ENCODE measurements around the gene ARAP1. TPM values are rescaled to one million over a fixed set of nuclear protein-coding genes. Genes with fewer than 3 reads are reported as not detected.

The ARAP1 gene
- total RNA-seq, 2 donors from 2014 or later, result 74.4 to 88.3 TPM

DNA sequence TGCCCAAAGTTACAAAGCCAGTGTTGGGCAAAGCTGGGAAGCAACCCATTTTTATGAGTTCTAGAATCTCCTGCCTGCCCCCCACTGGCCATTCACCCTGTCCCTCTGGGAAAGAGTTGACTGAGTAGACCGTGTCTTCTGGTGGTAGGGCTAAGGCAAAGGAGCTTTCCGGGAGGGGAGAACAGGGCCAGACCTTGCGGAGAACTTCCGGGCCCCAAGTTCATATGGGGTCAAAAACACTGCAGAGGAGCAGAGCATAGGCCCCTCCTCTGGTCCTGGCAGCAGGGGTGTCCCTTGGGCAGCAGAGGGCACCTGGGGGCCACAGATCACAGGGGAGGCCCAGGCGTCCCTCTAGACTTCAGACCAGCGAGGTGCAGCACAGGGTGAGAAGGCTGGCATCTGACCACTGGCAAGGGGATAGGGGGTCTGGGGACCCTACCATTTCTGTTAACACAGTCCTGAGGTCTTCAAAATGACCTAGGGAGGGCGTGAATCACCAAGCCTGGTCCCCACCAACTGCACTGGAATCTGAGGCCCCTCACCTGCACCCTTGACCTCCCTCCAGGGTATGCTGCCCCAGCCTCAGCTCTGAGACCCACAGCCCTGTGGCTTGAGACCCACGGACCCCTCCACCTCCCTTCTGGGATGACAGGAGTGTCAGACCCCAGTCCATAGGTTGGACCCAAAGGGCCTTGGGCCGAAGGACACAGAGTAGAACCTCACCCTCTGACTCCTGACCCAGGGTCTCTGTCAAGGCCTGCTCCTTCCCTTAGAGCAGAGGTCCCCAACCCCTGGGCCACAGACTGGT, 1.3 kb upstream of the ARAP1 start:
- H3K27ac Mint-ChIP-seq, result no peak overlapping the region
- H3K4me3 ChIP-seq (ENCODE audit: low read length), result no peak overlapping the region
- no peaks in the 10 kb centered on the region for H3K9me3 ChIP-seq (ENCODE audit: control insufficient read depth, low read length)
- TF ChIP-seq, protein P1, sequence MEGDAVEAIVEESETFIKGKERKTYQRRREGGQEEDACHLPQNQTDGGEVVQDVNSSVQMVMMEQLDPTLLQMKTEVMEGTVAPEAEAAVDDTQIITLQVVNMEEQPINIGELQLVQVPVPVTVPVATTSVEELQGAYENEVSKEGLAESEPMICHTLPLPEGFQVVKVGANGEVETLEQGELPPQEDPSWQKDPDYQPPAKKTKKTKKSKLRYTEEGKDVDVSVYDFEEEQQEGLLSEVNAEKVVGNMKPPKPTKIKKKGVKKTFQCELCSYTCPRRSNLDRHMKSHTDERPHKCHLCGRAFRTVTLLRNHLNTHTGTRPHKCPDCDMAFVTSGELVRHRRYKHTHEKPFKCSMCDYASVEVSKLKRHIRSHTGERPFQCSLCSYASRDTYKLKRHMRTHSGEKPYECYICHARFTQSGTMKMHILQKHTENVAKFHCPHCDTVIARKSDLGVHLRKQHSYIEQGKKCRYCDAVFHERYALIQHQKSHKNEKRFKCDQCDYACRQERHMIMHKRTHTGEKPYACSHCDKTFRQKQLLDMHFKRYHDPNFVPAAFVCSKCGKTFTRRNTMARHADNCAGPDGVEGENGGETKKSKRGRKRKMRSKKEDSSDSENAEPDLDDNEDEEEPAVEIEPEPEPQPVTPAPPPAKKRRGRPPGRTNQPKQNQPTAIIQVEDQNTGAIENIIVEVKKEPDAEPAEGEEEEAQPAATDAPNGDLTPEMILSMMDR (conservative IDR thresholded peaks at IDR 0.05), result no peak
- H3K4me3 Mint-ChIP-seq, result peak overlapping the region; percentile 83
- H3K36me3 ChIP-seq (ENCODE audit: control insufficient read depth, insufficient read depth, low read length), result no peaks in the 10 kb centered on the region
- peaks cover 23% of the 10 kb centered on the region for H3K36me3 Mint-ChIP-seq (ENCODE audit: low read depth)
- peaks cover 6% of the 10 kb centered on the region for H3K4me1 ChIP-seq (ENCODE audit: control insufficient read depth, insufficient read depth, low read length)
- WGBS, 2 experiments (ENCODE audit: insufficient coverage in 1 of 2, insufficient read length in 1 of 2), result 85 to 88% methylated on average over 4 to 9 of the region's 9 CpGs
- peaks cover 14% of the 10 kb centered on the region for H3K4me1 Mint-ChIP-seq
- H3K9ac ChIP-seq (ENCODE audit: extremely low read depth, low read length, poor library complexity, severe bottlenecking), result no peak overlapping the region
- no peaks in the 10 kb centered on the region for H3K9me3 Mint-ChIP-seq
- no peak overlapping the region for H3K27ac ChIP-seq (ENCODE audit: low read depth, low read length)
- no peak for DNase-seq
- H3K27me3 Mint-ChIP-seq (ENCODE audit: insufficient read depth), result peaks cover 26% of the 10 kb centered on the region
- no peaks in the 10 kb centered on the region for H3K27me3 ChIP-seq (ENCODE audit: control insufficient read depth, insufficient read depth, low read length, poor library complexity, severe bottlenecking)

DNA sequence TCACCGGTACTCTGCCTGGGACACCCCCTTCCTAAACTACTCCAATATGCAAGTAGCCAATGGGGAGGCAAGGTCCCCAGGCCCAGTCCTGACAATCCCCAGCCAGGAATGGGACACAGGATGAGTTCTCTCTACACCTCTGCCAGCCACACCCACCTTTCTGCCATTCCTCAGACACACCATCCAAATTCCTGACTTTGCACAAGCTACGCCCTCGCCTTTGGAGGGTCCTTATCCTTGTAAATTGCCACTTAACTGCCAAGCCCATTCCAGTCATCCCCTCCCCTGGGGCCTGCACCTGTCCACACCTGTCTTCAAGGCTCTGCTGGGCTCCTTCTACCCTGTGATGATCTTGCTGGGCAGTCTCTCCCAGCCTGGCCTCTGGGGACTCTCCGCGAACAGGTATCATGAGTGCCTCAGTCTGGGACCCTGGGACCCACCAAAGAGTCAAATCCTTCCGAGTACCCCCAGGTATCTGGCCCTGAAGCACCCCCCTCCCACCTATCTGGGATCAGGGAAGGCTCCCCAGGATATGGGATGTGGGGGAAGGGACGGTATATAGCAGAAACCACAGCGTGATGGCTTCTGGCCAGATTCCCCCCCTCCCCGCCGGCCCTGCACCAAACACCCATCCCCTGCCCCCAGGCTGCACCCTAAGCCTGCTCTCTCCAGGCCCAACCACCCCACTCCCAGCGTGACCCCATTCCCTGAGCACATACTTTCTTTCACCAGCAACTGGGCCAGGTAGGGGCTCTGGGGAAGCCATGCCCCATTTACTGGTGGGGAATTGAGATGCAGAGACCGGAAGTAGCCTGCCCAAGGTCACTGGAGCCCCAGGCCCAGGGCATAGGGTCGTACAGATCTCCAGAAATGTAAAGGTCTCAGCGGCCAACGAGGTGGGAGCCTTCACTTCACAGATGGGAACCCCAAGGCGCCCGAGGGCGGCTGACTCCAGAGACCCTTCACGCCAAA, 806 bp downstream of the ARAP1 start:
- no peaks in the 10 kb centered on the region for H3K36me3 ChIP-seq (ENCODE audit: control insufficient read depth, insufficient read depth, low read length)
- no peak for DNase-seq
- H3K9me3 Mint-ChIP-seq, result no peaks in the 10 kb centered on the region
- peaks cover 17% of the 10 kb centered on the region for H3K4me1 Mint-ChIP-seq
- H3K4me3 ChIP-seq (ENCODE audit: low read length), result peak overlapping the region; percentile 89
- H3K27ac ChIP-seq (ENCODE audit: low read depth, low read length), result no peak overlapping the region
- H3K4me1 ChIP-seq (ENCODE audit: control insufficient read depth, insufficient read depth, low read length), result peaks cover 6% of the 10 kb centered on the region
- peaks cover 24% of the 10 kb centered on the region for H3K27me3 Mint-ChIP-seq (ENCODE audit: insufficient read depth)
- H3K27ac Mint-ChIP-seq, result peak overlapping the region; percentile 78
- peak overlapping the region; percentile 57 for H3K9ac ChIP-seq (ENCODE audit: extremely low read depth, low read length, poor library complexity, severe bottlenecking)
- H3K27me3 ChIP-seq (ENCODE audit: control insufficient read depth, insufficient read depth, low read length, poor library complexity, severe bottlenecking), result no peaks in the 10 kb centered on the region
- H3K4me3 Mint-ChIP-seq, result peak overlapping the region; percentile 83
- H3K9me3 ChIP-seq (ENCODE audit: control insufficient read depth, low read length), result no peaks in the 10 kb centered on the region
- TF ChIP-seq, protein P1 (conservative IDR thresholded peaks at IDR 0.05), result no peak
- peaks cover 18% of the 10 kb centered on the region for H3K36me3 Mint-ChIP-seq (ENCODE audit: low read depth)
- 30 to 67% methylated on average over 4 to 16 of the region's 19 CpGs for WGBS, 2 experiments (ENCODE audit: insufficient coverage in 1 of 2, insufficient read length in 1 of 2)

DNA sequence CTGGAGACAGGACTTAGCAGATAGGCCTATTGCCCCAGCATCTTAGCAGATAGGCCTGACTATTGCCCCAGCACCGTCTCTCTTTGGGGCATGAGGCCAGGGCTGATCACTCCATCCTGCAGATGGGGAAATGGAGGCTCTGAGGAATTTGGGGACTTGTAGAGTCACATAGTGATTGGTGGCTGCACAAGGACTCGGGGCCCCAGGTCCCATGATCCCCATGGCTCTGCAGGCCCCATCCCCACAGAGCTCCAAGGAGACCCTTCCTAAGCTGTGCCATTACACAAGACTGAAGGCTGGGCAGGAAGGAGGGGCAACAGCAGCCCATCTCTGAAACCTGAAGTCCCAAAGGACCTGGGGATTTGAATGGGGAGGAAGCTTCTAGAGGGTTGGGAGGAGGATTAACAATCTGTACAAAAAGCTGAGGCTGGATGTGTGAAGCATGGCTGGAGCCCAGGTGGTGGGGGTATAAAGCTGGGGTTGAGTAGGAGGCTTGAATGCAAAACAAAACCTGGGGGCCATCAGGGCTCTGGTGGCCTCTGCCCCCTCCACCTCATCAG, 1.6 kb downstream of the ARAP1 start:
- H3K4me3 Mint-ChIP-seq, result peak overlapping the region; percentile 83
- Histone ChIP-seq H3K9ac (ENCODE audit: extremely low read depth, low read length, poor library complexity, severe bottlenecking) (no peak overlapping the region), H3K9me3 (ENCODE audit: control insufficient read depth, low read length) (no peaks in the 10 kb centered on the region), H3K36me3 (ENCODE audit: control insufficient read depth, insufficient read depth, low read length) (no peaks in the 10 kb centered on the region), H3K27ac (ENCODE audit: low read depth, low read length) (no peak overlapping the region), H3K27me3 (ENCODE audit: control insufficient read depth, insufficient read depth, low read length, poor library complexity, severe bottlenecking) (no peaks in the 10 kb centered on the region), H3K4me1 (ENCODE audit: control insufficient read depth, insufficient read depth, low read length) (peaks cover 6% of the 10 kb centered on the region), H3K4me3 (ENCODE audit: low read length) (peak overlapping the region; percentile 89)
- WGBS, 2 experiments (ENCODE audit: insufficient coverage in 1 of 2, insufficient read length in 1 of 2), result 84 to 92% methylated on average over 2 of the region's 2 CpGs
- no peak for DNase-seq
- H3K4me1 Mint-ChIP-seq, result peaks cover 17% of the 10 kb centered on the region
- H3K36me3 Mint-ChIP-seq (ENCODE audit: low read depth), result peaks cover 10% of the 10 kb centered on the region
- peaks cover 18% of the 10 kb centered on the region for H3K27me3 Mint-ChIP-seq (ENCODE audit: insufficient read depth)
- peak overlapping the region; percentile 48 for H3K27ac Mint-ChIP-seq
- TF ChIP-seq, protein P1 (conservative IDR thresholded peaks at IDR 0.05), result no peak
- no peaks in the 10 kb centered on the region for H3K9me3 Mint-ChIP-seq

Data from endodermal cell (in vitro differentiated cells).